Mucosa of descending colon (tissue), 3 donors: ENCODE data around the gene SCFD2. TPM values are rescaled to one million over a fixed set of nuclear protein-coding genes. Genes with fewer than 3 reads are reported as not detected.

Experiments
- ATAC-seq: fragments of 200-7000 bp; cut with Tn5 transposase; one replicate; pipeline ENCODE4 v1.9.1; 2020; ENCODE audit warnings: mild to moderate bottlenecking, moderate library complexity
- DNase-seq, 3 donors: peaks; one replicate each; pipeline ENCODE4 v3.0.0-alpha.2; 2020
- H3K36me3 ChIP-seq: fragments of 200-600 bp; one replicate; pipeline ENCODE4 v1.8.0; 2021; ENCODE audit warnings: low read depth, mild to moderate bottlenecking
- H3K4me1 ChIP-seq: fragments of 200-600 bp; one replicate; pipeline ENCODE4 v1.8.0; 2021; ENCODE audit warnings: low read depth, mild to moderate bottlenecking
- H3K4me3 ChIP-seq: fragments of 200-600 bp; one replicate; pipeline ENCODE4 v1.8.0; 2021; ENCODE audit warnings: mild to moderate bottlenecking
- H3K9me3 ChIP-seq: fragments of 200-600 bp; one replicate; pipeline ENCODE4 v1.8.0; 2021; ENCODE audit warnings: mild to moderate bottlenecking
- CTCF ChIP-seq: fragments of 200-600 bp; IDR thresholded peaks from one replicate; pipeline ENCODE4 v1.8.0; 2022; ENCODE audit warnings: antibody characterized with exemption, mild to moderate bottlenecking
- intact Hi-C, 2 donors: fragments of 100-400 bp; cut with DNase I in 1 of 2; cut with micrococcal nuclease in 1 of 2; formaldehyde crosslinking; loops; one replicate each; pipeline versions ENCODE4 v1.11.0 to v1.11.1; 2022; cut with DNase I, micrococcal nuclease
- total RNA-seq, 3 donors: library from RNA; stranded (reverse); fragmentation: NEBNext Ultra II Directional in 2 of 3; extraction: Animal tissue kit (Norgen Biotek cat#: 25700) in 2 of 3; gene quantifications; one replicate each; pipeline versions ENCODE4 v1.2.1 to v1.2.4, GENCODE V29; 2021 to 2023
- donor health status: DM: no; HTN: no; CAD: no; lungs with moderate emphysema.
- donor health status: DM: no; HTN: no; CAD: no.
- donor health status: DM: no; HTN: yes; CAD: no.

Gene SCFD2
- total RNA-seq, 3 donors from 2014 or later: 11.7 to 17.2 (median 16.0) TPM

- no peak for TF ChIP-seq CTCF
- no peak for ATAC-seq
- intact Hi-C loops: no loop called here
- peaks cover 17% of the 10 kb centered on the region for H3K4me1 ChIP-seq
- no peak for DNase-seq
- no peaks in the 10 kb centered on the region for H3K9me3 ChIP-seq
- H3K4me3 ChIP-seq: peak overlapping the region; percentile 81
- no peaks in the 10 kb centered on the region for H3K36me3 ChIP-seq
Measured at GRCh38 chr4:53376900-53377299, 11.0 kb upstream of the SCFD2 start.

GRCh38 chr4:53374777-53375258 lies 9.0 kb upstream of the SCFD2 start:
- H3K9me3 ChIP-seq: no peaks in the 10 kb centered on the region
- H3K36me3 ChIP-seq: no peaks in the 10 kb centered on the region
- H3K4me3 ChIP-seq: no peak overlapping the region
- H3K4me1 ChIP-seq: peaks cover 11% of the 10 kb centered on the region
- TF ChIP-seq CTCF: no peak
- DNase-seq: no peak
- ATAC-seq: no peak
- intact Hi-C loops: no loop called here

GRCh38 chr4:53371843-53372521 lies 6.1 kb upstream of the SCFD2 start:
- no peak for ATAC-seq
- no peaks in the 10 kb centered on the region for H3K9me3 ChIP-seq
- intact Hi-C loops: no loop called here
- H3K36me3 ChIP-seq: no peaks in the 10 kb centered on the region
- H3K4me1 ChIP-seq: peaks cover 6% of the 10 kb centered on the region
- DNase-seq: no peak
- TF ChIP-seq CTCF: no peak
- H3K4me3 ChIP-seq: no peak overlapping the region

- peaks cover 10% of the 10 kb centered on the region for H3K4me1 ChIP-seq
- no peak overlapping the region for H3K4me3 ChIP-seq
- intact Hi-C loops: no loop called here
- no peaks in the 10 kb centered on the region for H3K9me3 ChIP-seq
- DNase-seq: no peak
- no peak for TF ChIP-seq CTCF
- no peak for ATAC-seq
- H3K36me3 ChIP-seq: no peaks in the 10 kb centered on the region
Measured at GRCh38 chr4:53371049-53371448, 5.2 kb upstream of the SCFD2 start.

GRCh38 chr4:53367721-53368120 lies 1.9 kb upstream of the SCFD2 start:
- no peak for ATAC-seq
- no peak for TF ChIP-seq CTCF
- intact Hi-C loops: no loop called here
- Histone ChIP-seq H3K9me3 (no peaks in the 10 kb centered on the region), H3K36me3 (no peaks in the 10 kb centered on the region), H3K4me3 (no peak overlapping the region), H3K4me1 (peaks cover 23% of the 10 kb centered on the region)
- no peak for DNase-seq
